ENCODE results near the gene RBM33.

The RBM33 gene

DNA sequence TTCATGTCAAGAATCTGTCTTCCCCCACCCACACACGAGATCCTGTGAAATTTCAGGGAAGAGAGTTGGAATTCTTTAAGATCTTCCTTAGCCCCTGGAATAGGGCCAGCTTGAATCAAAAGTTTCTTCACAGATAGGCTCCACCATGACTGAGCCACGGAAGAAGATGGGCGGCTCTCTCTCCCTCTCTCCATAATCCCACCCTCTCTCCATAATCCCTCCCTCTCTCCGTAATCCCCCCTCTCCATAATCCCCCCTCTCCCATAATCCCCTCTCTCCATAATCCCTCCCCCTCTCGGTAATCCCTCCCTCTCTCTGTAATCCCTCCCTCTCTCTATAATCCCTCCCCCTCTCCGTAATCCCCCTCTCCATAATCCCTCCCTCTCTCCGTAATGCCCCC lies 147.4 kb downstream of the RBM33 start:
- no peak overlapping the region for H3K27ac ChIP-seq
- TF ChIP-seq, protein P1, sequence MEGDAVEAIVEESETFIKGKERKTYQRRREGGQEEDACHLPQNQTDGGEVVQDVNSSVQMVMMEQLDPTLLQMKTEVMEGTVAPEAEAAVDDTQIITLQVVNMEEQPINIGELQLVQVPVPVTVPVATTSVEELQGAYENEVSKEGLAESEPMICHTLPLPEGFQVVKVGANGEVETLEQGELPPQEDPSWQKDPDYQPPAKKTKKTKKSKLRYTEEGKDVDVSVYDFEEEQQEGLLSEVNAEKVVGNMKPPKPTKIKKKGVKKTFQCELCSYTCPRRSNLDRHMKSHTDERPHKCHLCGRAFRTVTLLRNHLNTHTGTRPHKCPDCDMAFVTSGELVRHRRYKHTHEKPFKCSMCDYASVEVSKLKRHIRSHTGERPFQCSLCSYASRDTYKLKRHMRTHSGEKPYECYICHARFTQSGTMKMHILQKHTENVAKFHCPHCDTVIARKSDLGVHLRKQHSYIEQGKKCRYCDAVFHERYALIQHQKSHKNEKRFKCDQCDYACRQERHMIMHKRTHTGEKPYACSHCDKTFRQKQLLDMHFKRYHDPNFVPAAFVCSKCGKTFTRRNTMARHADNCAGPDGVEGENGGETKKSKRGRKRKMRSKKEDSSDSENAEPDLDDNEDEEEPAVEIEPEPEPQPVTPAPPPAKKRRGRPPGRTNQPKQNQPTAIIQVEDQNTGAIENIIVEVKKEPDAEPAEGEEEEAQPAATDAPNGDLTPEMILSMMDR (conservative IDR thresholded peaks at IDR 0.05): no peak; the same call in 1 of the 2 replicates
- TF ChIP-seq ZFX (IDR thresholded peaks at IDR 0.05): no peak

DNA sequence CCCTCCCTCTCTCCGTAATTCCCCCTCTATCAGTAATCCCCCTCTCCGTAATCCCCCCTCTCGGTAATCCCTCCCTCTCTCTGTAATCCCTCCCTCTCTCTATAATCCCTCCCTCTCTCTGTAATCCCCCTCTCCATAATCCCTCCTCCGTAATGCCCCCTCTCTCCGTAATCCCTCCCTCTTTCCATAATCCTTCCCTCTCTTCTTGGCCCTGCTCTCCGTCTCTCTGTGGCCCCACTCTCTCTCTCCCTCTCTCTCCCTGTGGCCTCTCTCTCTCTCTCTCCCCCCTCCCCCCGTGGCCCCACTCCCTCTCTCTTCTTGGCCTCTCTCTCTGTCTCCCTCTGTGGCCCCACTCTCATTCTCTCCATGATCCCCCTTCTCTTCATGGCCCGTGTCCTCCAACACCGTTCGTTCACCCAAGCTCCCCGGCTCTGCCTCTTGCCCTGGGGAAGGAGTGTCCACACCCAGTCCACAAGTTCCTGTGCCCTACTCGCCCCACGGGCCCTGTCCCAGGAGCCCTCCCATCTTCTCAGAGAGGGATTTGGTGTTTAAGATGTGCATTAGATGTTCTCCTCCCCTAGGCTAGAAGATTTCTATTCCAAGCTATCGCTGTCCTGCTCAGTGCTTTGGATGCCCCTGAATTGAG lies 148.0 kb downstream of the RBM33 start:
- TF ChIP-seq, protein P1 (conservative IDR thresholded peaks at IDR 0.05): no peak
- no peak for TF ChIP-seq ZFX (IDR thresholded peaks at IDR 0.05)

DNA sequence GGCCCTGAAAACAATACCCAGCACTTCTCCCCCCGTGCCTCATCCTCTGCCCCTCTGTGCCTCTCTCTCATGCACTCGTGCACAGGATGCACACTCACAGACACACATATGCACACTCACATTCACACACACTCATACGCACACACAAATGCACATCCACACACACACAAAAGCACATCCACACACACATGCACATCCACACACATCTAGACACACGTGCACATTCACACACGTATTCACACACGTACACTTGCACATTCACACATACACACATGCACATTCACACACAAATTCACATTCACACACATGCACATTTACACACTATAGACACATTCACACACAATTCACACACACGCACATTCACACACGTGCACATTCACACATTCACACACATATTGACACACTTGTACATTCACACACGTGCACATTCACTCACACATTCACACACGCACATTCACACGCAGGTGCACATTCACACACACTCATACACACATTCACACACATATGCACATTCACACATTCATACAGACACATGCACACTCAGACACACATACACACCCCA lies 148.6 kb downstream of the RBM33 start:
- TF ChIP-seq, protein P1 (conservative IDR thresholded peaks at IDR 0.05): no peak
- no peak for TF ChIP-seq ZFX (IDR thresholded peaks at IDR 0.05)
- H3K27ac ChIP-seq: no peak overlapping the region

More for the DNA sequence above, 148.0 kb downstream of the RBM33 start:
- no peak overlapping the region for H3K27ac ChIP-seq

DNA sequence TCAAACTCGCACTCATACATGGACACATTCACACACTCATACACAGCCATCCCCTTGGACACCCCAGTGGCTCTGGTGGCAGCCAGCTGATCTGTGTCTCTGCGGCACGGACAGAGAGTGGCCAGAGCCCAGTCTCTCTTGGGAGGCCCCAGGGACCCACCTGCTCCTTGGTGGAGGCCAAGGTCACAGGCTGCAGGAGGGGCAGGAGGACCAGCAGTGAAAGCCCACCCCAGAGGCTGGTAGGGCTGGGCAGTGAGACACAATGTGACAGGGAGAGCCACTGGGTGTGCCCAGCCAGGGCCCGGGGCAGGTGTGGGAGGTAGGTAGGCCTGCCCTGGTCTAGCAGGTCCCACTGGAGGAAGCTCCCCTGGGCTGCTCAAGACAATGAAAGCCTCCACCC lies 149.3 kb downstream of the RBM33 start:
- TF ChIP-seq ZFX (IDR thresholded peaks at IDR 0.05): no peak
- TF ChIP-seq, protein P1 (conservative IDR thresholded peaks at IDR 0.05): no peak
- no peak overlapping the region for H3K27ac ChIP-seq

DNA sequence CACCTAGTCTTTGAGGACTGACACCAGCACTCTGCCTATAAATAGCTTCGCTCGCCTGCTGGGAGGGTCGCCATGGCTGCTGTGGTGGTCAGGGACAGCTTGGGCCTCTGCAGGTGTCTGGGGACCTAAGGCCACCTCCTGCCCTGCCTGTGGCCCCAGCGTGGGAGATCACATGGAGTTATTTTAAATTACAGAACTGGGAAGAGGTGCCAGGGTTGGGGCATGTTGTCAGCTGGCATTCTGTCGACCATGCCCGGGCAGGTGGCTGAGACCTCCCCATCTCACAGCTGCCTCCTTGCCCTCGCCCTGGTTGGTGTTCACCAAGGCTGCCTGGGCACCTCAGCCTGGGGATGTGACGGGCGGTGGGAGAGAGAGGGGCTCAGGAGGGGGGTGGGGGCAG lies 149.7 kb downstream of the RBM33 start:
- H3K27ac ChIP-seq: no peak overlapping the region
- TF ChIP-seq, protein P1 (conservative IDR thresholded peaks at IDR 0.05): no peak
- no peak for TF ChIP-seq ZFX (IDR thresholded peaks at IDR 0.05)

DNA sequence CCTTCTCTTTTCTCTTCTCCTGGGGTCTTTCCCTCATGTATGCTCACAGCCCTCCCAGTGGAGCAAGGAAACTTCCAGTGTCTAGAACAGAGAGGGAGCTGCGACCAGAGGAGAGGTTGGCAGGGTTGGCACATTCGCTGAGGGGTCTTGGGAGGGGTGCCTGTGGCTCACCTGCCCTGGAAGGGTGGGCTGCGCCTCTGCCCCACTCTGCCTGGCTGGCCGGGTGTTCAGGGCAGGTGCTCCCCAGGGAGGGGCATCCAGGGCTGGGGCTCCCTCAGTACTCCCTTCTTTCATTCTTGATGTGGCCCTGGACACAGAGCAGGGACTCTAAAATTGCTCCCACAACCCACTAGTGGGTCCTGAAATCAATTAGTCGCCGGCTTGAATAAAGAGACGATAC lies 150.9 kb downstream of the RBM33 start:
- TF ChIP-seq, protein P1 (conservative IDR thresholded peaks at IDR 0.05): no peak
- TF ChIP-seq ZFX (IDR thresholded peaks at IDR 0.05): no peak
- H3K27ac ChIP-seq: no peak overlapping the region

DNA sequence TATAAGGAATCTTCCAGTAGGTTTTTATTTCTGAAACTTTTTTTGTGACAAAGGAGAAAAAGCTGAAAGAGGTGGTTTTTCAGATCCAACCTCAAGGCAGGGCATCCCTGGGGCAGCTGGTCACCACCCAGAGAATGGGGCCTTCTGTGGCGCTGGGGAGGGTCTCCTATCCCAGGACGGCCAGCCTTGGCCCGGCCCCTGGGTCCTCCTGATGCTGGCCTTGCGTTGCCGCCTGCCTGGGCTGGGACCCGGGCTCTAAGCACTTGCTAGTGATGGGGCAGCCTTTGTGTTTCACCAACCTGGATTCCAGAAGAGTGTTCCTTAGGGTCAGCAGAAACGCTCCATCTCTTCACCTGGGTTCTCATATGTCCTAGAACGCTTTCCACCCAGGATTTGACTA lies 151.5 kb downstream of the RBM33 start:
- no peak overlapping the region for H3K27ac ChIP-seq
- TF ChIP-seq, protein P1 (conservative IDR thresholded peaks at IDR 0.05): no peak
- TF ChIP-seq ZFX (IDR thresholded peaks at IDR 0.05): no peak

All from C4-2B (cell line).